Lower leg skin (tissue), 3 donors: ENCODE results near the gene FCER1G.

Source experiments
- CTCF ChIP-seq, 3 donors: fragments of 450-650 bp; IDR thresholded peaks; one replicate each; pipeline ENCODE4 v1.5.1; 2016; ENCODE audit warnings: antibody characterized with exemption in 3 of 3, mild to moderate bottlenecking in 3 of 3, moderate library complexity in 2 of 3
- POLR2A ChIP-seq, 2 donors: fragments of 450-650 bp; IDR thresholded peaks; one replicate each; pipeline ENCODE4 v1.6.1; 2016 to 2017; ENCODE audit warnings: antibody characterized with exemption in 2 of 2, mild to moderate bottlenecking in 1 of 2, moderate library complexity in 1 of 2

GRCh38 chr1:161258439-161259344 lies 43.6 kb downstream of the FCER1G start, which contains the start of gene PCP4L1:
- TF ChIP-seq CTCF (IDR thresholded peaks at IDR 0.05) (no peak), POLR2A (IDR thresholded peaks at IDR 0.05) (no peak)
